ENCODE data around the gene MDM1.

The MDM1 gene

GRCh38 chr12:68272732-68273131 lies 59.4 kb downstream of the MDM1 start:
- no peak for DNase-seq (ENCODE audit: low read depth in 2 of 2)

DNA sequence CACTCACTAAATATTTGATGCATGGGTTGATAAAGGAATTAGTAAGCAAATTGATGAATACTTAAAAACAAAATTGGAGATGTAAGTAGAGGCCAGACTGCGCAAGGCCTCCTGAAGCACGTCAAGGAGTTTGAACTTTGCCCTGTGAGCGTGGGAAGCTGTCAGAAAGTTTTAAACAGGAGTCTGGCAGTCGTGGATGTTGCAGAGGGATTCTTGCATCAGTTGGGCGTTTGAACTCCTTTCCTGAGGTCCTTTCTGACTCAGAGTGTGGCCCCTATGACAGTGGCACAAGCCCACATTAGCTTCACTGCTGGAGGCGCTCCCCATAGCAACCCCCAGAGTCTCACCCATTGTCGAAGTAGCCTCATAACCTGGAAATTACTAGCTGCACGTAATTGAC lies 60.8 kb downstream of the MDM1 start:
- no peak for DNase-seq (ENCODE audit: low read depth in 2 of 2)

GRCh38 chr12:68270358-68270757 lies 61.8 kb downstream of the MDM1 start:
- no peak for DNase-seq (ENCODE audit: low read depth in 2 of 2)

DNA sequence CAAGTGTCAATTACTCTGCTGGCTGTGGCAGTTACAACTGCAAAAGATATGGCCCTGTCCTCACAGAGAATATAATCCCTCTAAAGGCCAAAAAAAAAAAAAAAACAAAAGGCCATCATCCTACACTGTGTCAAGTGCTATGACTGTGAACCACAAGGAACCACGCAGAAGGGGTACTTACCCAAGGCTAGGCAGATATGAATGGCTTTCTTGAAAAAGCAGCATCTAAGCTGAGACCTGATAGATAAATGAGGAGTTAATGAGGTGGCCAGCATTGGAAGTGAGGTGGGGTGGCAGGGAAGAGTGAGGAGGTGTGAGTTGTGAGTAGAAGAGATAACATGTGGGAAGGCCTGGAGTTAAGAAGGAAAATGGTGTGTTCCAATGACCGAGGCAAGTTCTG lies 62.4 kb downstream of the MDM1 start:
- DNase-seq (ENCODE audit: low read depth in 2 of 2), result no peak

DNA sequence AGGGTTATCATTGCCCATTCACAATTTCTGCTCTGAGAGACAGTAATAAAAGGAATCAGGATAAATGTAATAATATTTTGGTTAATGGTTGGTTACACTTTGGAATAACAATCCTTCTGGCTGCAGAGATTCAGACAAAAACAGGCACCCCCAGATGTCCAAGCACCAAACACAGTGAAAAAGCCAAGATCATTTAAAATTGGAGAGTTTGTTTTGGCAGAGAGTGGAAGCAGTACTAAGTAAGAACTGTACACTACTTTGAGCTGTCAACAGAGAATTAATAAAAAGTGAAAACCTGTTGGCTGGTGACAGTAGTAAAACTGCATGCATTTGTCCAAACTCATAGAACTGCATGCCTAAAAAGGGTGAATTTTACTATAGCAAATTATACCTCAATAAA lies 63.2 kb downstream of the MDM1 start:
- DNase-seq (ENCODE audit: low read depth in 2 of 2), result no peak

DNA sequence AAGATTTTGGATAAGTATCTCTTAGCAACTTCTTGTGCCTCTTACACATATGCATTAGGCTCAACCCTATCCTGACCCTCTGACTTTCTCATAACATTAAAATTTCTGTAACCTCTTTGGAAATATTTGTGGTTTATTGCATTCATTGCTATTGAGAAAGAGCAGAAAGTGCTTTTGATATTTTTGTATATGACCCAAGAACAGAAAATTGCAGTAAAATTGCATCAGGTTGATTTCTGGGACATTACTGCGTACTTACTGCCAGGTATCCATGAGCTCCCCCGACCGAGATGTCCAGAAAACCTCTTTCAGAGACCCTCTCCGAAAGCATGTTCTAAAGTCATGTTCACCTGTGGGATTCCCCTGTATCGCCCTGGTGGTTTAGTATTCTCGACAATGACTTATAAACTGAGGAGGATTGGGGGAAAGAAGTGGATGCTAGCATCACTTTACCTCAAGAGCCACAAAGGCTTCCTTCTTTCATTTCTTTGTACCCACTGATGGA lies 64.2 kb downstream of the MDM1 start:
- DNase-seq (ENCODE audit: low read depth in 2 of 2), result no peak

DNA sequence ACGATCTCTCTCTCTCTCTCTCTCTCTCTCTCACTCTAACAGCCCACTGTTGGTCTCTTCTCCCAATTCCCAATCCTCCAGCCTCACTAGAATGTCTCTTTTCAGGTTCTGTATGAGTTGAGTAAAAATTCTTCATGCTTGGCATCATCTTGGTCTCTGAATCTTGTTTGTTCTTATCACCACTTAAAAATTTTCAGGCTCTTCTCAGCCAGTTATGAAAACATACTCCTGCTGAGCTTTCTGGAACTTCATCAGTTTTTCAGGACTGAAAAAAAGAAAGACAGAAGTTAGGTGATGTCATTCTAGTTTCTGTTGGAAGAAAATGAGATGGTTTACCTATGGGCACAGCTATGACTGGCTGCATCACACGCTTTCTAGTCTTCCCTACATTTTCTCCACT lies 67.3 kb downstream of the MDM1 start:
- DNase-seq (ENCODE audit: low read depth in 2 of 2), result no peak

GRCh38 chr12:68264158-68264855 lies 67.9 kb downstream of the MDM1 start:
- DNase-seq (ENCODE audit: low read depth in 2 of 2), result no peak

- no peak for DNase-seq (ENCODE audit: low read depth in 2 of 2)
Measured at GRCh38 chr12:68263366-68263765, 68.8 kb downstream of the MDM1 start.

DNA sequence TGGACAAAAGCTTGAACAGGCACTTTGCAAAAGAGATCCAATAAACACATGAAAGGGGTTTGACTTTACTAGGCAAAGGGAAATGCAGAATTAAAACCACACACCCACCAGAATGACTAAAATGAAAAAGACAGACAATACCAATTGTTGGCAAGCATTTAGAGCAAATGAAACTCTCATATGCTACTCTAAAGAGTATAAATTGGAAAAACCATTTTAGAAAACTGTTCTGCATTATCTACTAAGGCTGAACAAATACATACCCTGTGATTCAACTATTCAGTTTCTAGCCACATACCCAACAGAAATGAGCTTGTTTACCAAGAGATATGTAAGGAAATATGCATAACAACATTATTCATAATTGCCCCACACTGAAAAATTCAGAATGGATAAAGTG lies 70.3 kb downstream of the MDM1 start:
- DNase-seq (ENCODE audit: low read depth in 2 of 2), result no peak

GRCh38 chr12:68260153-68260552 lies 72.0 kb downstream of the MDM1 start:
- no peak for DNase-seq (ENCODE audit: low read depth in 2 of 2)

DNA sequence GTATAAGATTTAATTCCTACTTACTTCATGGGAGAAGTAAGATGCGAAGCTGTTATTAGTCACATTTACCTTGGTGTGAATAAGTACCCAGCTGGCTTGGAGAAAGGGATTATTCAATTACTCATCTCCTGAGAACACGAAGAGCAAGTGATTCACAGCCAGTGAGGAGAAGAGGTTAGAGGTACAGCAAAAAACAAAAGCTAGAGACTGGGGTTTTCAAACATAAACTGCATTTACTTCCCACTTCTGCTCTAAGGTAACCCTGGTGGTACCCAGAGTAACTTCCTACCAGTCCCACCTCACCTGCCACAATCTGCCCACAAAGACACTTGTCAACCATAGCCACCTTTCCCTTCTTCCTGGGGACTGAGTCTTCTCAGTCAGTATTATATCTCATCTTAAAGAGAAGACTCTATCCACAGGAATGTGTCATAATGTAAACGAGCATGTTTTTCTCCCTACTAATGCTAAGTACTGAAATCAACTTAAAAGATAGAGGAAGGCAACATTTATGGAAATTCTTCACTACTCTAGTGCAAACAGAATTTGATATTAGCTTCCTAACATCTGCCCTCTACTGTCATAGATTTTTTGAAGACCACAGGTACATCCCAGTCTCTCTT lies 72.7 kb downstream of the MDM1 start:
- no peak for DNase-seq (ENCODE audit: low read depth in 2 of 2)

- DNase-seq (ENCODE audit: low read depth in 2 of 2), result no peak
Measured at GRCh38 chr12:68253504-68253903, 78.7 kb downstream of the MDM1 start, which contains the start of gene IL22. IL22 (minus strand) TSS chr12:68253604; CDS start chr12:68253448, 156 bp downstream.

DNA sequence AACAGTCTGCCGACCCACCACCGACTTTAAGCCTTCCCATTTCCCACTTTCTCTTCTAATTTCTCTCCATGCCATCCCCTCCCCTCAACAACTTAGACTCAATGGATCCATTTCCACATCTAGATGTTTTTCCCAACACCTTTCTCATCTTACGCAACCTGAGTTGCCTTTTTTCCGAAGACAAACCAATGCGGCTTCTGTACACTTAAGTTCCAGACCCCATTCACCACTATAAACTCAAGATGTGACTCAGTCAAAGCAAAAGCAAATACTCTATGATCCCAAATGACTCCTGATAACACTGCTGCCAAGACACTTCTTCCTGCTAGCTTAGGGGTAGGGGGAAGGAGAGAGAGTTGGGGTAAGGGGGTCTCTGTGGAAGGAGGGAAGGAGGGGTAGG lies 80.1 kb downstream of the MDM1 start:
- no peak for DNase-seq (ENCODE audit: low read depth in 2 of 2)

DNA sequence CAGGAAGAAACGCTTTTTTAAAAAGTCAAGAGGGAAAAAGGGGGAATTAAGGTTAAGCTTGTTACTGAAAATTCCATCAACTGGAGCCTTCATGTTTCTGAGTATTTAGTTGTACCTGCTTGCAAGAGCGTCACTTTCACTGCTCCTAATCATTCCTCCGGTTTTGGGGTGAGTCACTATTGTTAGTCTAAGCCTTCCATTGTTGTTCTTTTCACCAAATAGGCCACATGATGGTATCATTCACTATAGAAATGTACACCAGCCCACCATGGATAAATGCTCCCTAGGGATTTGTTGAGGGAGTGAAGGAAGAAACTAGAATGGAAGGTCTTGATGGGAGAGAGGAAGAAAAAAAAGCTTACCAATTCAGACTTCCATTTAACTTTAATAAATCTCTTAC lies 81.7 kb downstream of the MDM1 start:
- no peak for DNase-seq (ENCODE audit: low read depth in 2 of 2)

GRCh38 chr12:68247785-68248184 lies 84.4 kb downstream of the MDM1 start:
- no peak for DNase-seq (ENCODE audit: low read depth in 2 of 2)

DNA sequence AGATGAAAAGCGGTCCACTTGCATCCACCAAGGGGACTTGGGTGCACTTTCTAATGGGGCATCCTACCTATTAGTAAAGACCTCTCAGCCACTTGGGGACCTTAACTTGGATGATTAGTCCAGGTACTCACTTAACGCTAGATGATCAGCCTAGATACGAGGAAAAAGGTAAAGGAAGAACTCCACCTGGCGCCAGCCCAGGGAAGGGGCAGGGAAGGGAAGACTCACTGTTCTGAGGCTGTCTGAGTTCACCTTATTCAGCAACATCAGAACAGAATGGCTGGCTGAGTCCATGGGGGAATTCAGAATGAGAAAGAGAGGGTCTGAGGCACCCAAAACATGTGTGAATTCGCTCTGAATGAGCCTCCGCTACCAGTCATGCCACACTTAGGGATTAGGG lies 85.8 kb downstream of the MDM1 start:
- DNase-seq (ENCODE audit: low read depth in 2 of 2), result no peak

GRCh38 chr12:68245180-68246021 lies 86.8 kb downstream of the MDM1 start:
- DNase-seq (ENCODE audit: low read depth in 2 of 2), result no peak

Data from activated CD8-positive, alpha-beta memory T cell treated with anti-CD3 and anti-CD28 coated beads for 4 hours (primary cell).